Left lobe of liver (tissue), 2 donors: ENCODE data around the gene FIZ1. TPM values are rescaled to one million over a fixed set of nuclear protein-coding genes. Genes with fewer than 3 reads are reported as not detected.

Source experiments
- ATAC-seq: fragments of 200-7000 bp; cut with Tn5 transposase; one replicate; pipeline ENCODE4 v1.9.1; 2020; ENCODE audit warnings: mild to moderate bottlenecking, moderate library complexity
- DNase-seq: peaks from one replicate; pipeline ENCODE4 v3.0.0-alpha.2; 2020; ENCODE audit warnings: low spot score
- total RNA-seq: library from RNA; stranded (reverse); gene quantifications from one replicate; pipeline ENCODE4 v1.2.1, GENCODE V29; 2021
- donor health status: DM: no; HTN: no; CAD: no; lungs with moderate emphysema.
- donor health status: DM: no; HTN: yes; CAD: no.

FIZ1 gene
- total RNA-seq, 1 donor from 2014 or later = 6.7 TPM

GRCh38 chr19:55544014-55544413 is 55.3 kb downstream of the FIZ1 start:
- DNase-seq = no peak
- ATAC-seq = no peak

- DNase-seq (no peak), ATAC-seq (no peak)
Measured at GRCh38 chr19:55543567-55543966, 55.8 kb downstream of the FIZ1 start.

GRCh38 chr19:55542292-55542855 is 56.9 kb downstream of the FIZ1 start:
- DNase-seq = no peak
- ATAC-seq = no peak

Other genes with a start within 250 kb of the FIZ1 start
- gene COX6B2, start 244.8 kb downstream of the FIZ1 start, total RNA-seq = not detected
- gene GARIN5B, start 236.3 kb downstream of the FIZ1 start, total RNA-seq = not detected
- gene IL11, start 229.1 kb downstream of the FIZ1 start, total RNA-seq = not detected
- not detected for gene TMEM190, start 222.7 kb downstream of the FIZ1 start, total RNA-seq
- 26.6 TPM for gene TMEM238, start 215.2 kb downstream of the FIZ1 start, total RNA-seq
- gene RPL28, start 213.6 kb downstream of the FIZ1 start, total RNA-seq = 515 TPM
- 5.6 TPM for gene UBE2S, start 191.7 kb downstream of the FIZ1 start, total RNA-seq
- not detected for gene SHISA7, start 156.2 kb downstream of the FIZ1 start, total RNA-seq
- 105 TPM for gene ISOC2, start 137.9 kb downstream of the FIZ1 start, total RNA-seq
- gene C19orf85, start 134.8 kb downstream of the FIZ1 start, total RNA-seq = not detected
- 5.3 TPM for gene ZNF628, start 122.9 kb downstream of the FIZ1 start, total RNA-seq
- 4.6 TPM for gene NAT14, start 114.3 kb downstream of the FIZ1 start, total RNA-seq
- gene SSC5D, start 111.1 kb downstream of the FIZ1 start, total RNA-seq = 0.81 TPM
- gene SBK2, start 62.4 kb downstream of the FIZ1 start, total RNA-seq = not detected
- gene SBK3, start 54.0 kb downstream of the FIZ1 start, total RNA-seq = not detected
- gene ZNF579, start 18.7 kb downstream of the FIZ1 start, total RNA-seq = 4.5 TPM
- 13.2 TPM for gene ZNF524, start 771 bp upstream of the FIZ1 start, total RNA-seq
- gene ZNF865, start 6.1 kb upstream of the FIZ1 start, total RNA-seq = 8.1 TPM
- gene ZNF784, start 25.0 kb upstream of the FIZ1 start, total RNA-seq = 5.3 TPM
- gene ZNF580, start 41.5 kb upstream of the FIZ1 start, total RNA-seq = 7.5 TPM
- gene ZNF581, start 44.1 kb upstream of the FIZ1 start, total RNA-seq = 6.1 TPM
- 13.5 TPM for gene CCDC106, start 48.7 kb upstream of the FIZ1 start, total RNA-seq
- 61.7 TPM for gene U2AF2, start 55.5 kb upstream of the FIZ1 start, total RNA-seq
- gene EPN1, start 75.7 kb upstream of the FIZ1 start, total RNA-seq = 148 TPM
- gene NLRP9, start 138.9 kb upstream of the FIZ1 start, total RNA-seq = not detected
- 1.0 TPM for gene RFPL4A, start 159.6 kb upstream of the FIZ1 start, total RNA-seq
- not detected for gene RFPL4AL1, start 169.6 kb upstream of the FIZ1 start, total RNA-seq
- 0.30 TPM for gene NLRP11, start 232.5 kb upstream of the FIZ1 start, total RNA-seq
- not detected for gene NLRP4, start 237.0 kb upstream of the FIZ1 start, total RNA-seq